HEK293 (cell line): ENCODE data around the gene UBE2G2.

Source experiments
- CTCF ChIA-PET: fragments of 350-600 bp; formaldehyde crosslinking; extraction: SDS; loops from one replicate; lab custom pipeline; 2021; ENCODE audit warnings: antibody characterized with exemption; lab: Yijun Ruan, JAX
- POLR2A ChIA-PET: fragments of 300-600 bp; formaldehyde crosslinking; extraction: SDS; loops from one replicate; lab custom pipeline; 2020; ENCODE audit warnings: antibody characterized with exemption, inconsistent platforms; lab: Yijun Ruan, JAX
- H3K27ac ChIP-seq: fragments of 200-500 bp; sonication (Bioruptor generic); 2 replicates; pipeline ENCODE4 v1.5.1; 2014; ENCODE audit warnings: low read depth, low read length, control low read depth, inconsistent platforms; ENCODE audit errors: extremely low read depth
- H3K36me3 ChIP-seq, 2 experiments: fragments of 200-500 bp in 1 of 2; sonication (Bioruptor generic) in 1 of 2; 1 replicate in 1 of 2; 2 replicates in 1 of 2; pipeline ENCODE4 v1.5.1; 2014 to 2017; ENCODE audit warnings: inconsistent platforms in 2 of 2, low read length in 2 of 2; ENCODE audit not compliant: control insufficient read depth in 2 of 2, insufficient read depth in 1 of 2
- H3K4me1 ChIP-seq: fragments of 200-500 bp; sonication (Bioruptor generic); 2 replicates; pipeline ENCODE4 v1.5.1; 2014; ENCODE audit warnings: mild to moderate bottlenecking, low read length, inconsistent platforms; ENCODE audit not compliant: control insufficient read depth, insufficient read depth
- H3K4me3 ChIP-seq: 2 replicates; pipeline ENCODE4 v1.5.1; 2011; ENCODE audit warnings: low read depth, mild to moderate bottlenecking, control low read depth, low read length, moderate library complexity
- H3K9me3 ChIP-seq: fragments of 200-500 bp; sonication (Bioruptor generic); 2 replicates; pipeline ENCODE4 v1.5.1; 2014; ENCODE audit warnings: low read depth, low read length, inconsistent platforms; ENCODE audit not compliant: control insufficient read depth, insufficient read depth
- EGR2 ChIP-seq: fragments of 450-650 bp; formaldehyde crosslinking; IDR thresholded peaks from 2 replicates; pipeline ENCODE4 v1.5.1; 2016; ENCODE audit warnings: low read depth, missing biosample characterization, missing genetic modification characterization
- GFI1B ChIP-seq: fragments of 450-650 bp; formaldehyde crosslinking; IDR thresholded peaks from 2 replicates; pipeline ENCODE4 v1.5.1; 2016; ENCODE audit warnings: missing biosample characterization, missing genetic modification characterization
- GLI4 ChIP-seq: fragments of 450-650 bp; formaldehyde crosslinking; IDR thresholded peaks from 2 replicates; pipeline ENCODE4 v1.5.1; 2016; ENCODE audit warnings: missing biosample characterization, missing genetic modification characterization
- KLF16 ChIP-seq: fragments of 450-650 bp; formaldehyde crosslinking; IDR thresholded peaks from 2 replicates; pipeline ENCODE4 v1.5.1; 2017; ENCODE audit warnings: missing biosample characterization, missing genetic modification characterization
- KLF9 ChIP-seq: fragments of 450-650 bp; formaldehyde crosslinking; IDR thresholded peaks from 2 replicates; pipeline ENCODE4 v1.5.1; 2016; ENCODE audit warnings: missing biosample characterization, missing genetic modification characterization, low read depth
- SETDB1 ChIP-seq: IDR thresholded peaks from one replicate; pipeline ENCODE4 v1.6.1; 2017; ENCODE audit warnings: mild to moderate bottlenecking, low read length, moderate library complexity, mixed read lengths; ENCODE audit not compliant: insufficient read length
- TCF7L2 ChIP-seq: IDR thresholded peaks from 2 replicates; pipeline ENCODE4 v1.6.1; 2011; ENCODE audit warnings: low read depth, mild to moderate bottlenecking, inconsistent platforms, low read length, moderate library complexity, borderline replicate concordance
- ZBTB48 ChIP-seq: fragments of 450-650 bp; formaldehyde crosslinking; IDR thresholded peaks from 2 replicates; pipeline ENCODE4 v1.5.1; 2016; ENCODE audit warnings: missing biosample characterization, missing genetic modification characterization
- ZFP37 ChIP-seq: fragments of 450-650 bp; formaldehyde crosslinking; IDR thresholded peaks from 2 replicates; pipeline ENCODE4 v1.5.1; 2016; ENCODE audit warnings: missing biosample characterization, missing genetic modification characterization
- ZNF146 ChIP-seq: fragments of 450-650 bp; formaldehyde crosslinking; IDR thresholded peaks from 2 replicates; pipeline ENCODE4 v1.5.1; 2016; ENCODE audit warnings: missing biosample characterization, missing genetic modification characterization
- ZNF211 ChIP-seq: fragments of 450-650 bp; formaldehyde crosslinking; IDR thresholded peaks from 2 replicates; pipeline ENCODE4 v1.5.1; 2016; ENCODE audit warnings: low read depth, missing biosample characterization, missing genetic modification characterization
- ZNF239 ChIP-seq: fragments of 450-650 bp; formaldehyde crosslinking; IDR thresholded peaks from 2 replicates; pipeline ENCODE4 v1.5.1; 2016; ENCODE audit warnings: missing biosample characterization, missing genetic modification characterization
- ZNF24 ChIP-seq: fragments of 450-650 bp; formaldehyde crosslinking; IDR thresholded peaks from 2 replicates; pipeline ENCODE4 v1.5.1; 2016; ENCODE audit warnings: missing biosample characterization, missing genetic modification characterization
- ZNF26 ChIP-seq: fragments of 450-650 bp; formaldehyde crosslinking; IDR thresholded peaks from 2 replicates; pipeline ENCODE4 v1.5.1; 2016; ENCODE audit warnings: missing biosample characterization, missing genetic modification characterization
- ZNF426 ChIP-seq: fragments of 450-650 bp; formaldehyde crosslinking; IDR thresholded peaks from 2 replicates; pipeline ENCODE4 v1.5.1; 2017; ENCODE audit warnings: missing biosample characterization, missing genetic modification characterization, mild to moderate bottlenecking, inconsistent platforms, moderate library complexity
- ZNF510 ChIP-seq: fragments of 450-650 bp; formaldehyde crosslinking; IDR thresholded peaks from 2 replicates; pipeline ENCODE4 v1.5.1; 2018; ENCODE audit warnings: mild to moderate bottlenecking, missing genetic modification characterization, missing biosample characterization; ENCODE audit not compliant: insufficient replicate concordance
- ZNF558 ChIP-seq: fragments of 450-650 bp; formaldehyde crosslinking; IDR thresholded peaks from 2 replicates; pipeline ENCODE4 v1.5.1; 2016; ENCODE audit warnings: missing biosample characterization, missing genetic modification characterization
- ZNF561 ChIP-seq: fragments of 450-650 bp; IDR thresholded peaks from 2 replicates; pipeline ENCODE4 v1.5.1; 2018; ENCODE audit warnings: missing biosample characterization, missing genetic modification characterization, borderline replicate concordance
- ZNF600 ChIP-seq: fragments of 450-650 bp; formaldehyde crosslinking; IDR thresholded peaks from 2 replicates; pipeline ENCODE4 v1.5.1; 2016; ENCODE audit warnings: missing biosample characterization, missing genetic modification characterization
- ZNF777 ChIP-seq: fragments of 450-650 bp; formaldehyde crosslinking; IDR thresholded peaks from 2 replicates; pipeline ENCODE4 v1.5.1; 2017; ENCODE audit warnings: missing biosample characterization, missing genetic modification characterization, borderline replicate concordance
- ZNF785 ChIP-seq: fragments of 450-650 bp; formaldehyde crosslinking; IDR thresholded peaks from 2 replicates; pipeline ENCODE4 v1.5.1; 2016; ENCODE audit warnings: missing biosample characterization, missing genetic modification characterization
- ZSCAN16 ChIP-seq: fragments of 450-650 bp; formaldehyde crosslinking; IDR thresholded peaks from 2 replicates; pipeline ENCODE4 v1.5.1; 2016; ENCODE audit warnings: missing biosample characterization, missing genetic modification characterization
- ZSCAN23 ChIP-seq: fragments of 450-650 bp; formaldehyde crosslinking; IDR thresholded peaks from 2 replicates; pipeline ENCODE4 v1.5.1; 2016; ENCODE audit warnings: missing biosample characterization, missing genetic modification characterization
- ZXDB ChIP-seq: fragments of 450-650 bp; formaldehyde crosslinking; IDR thresholded peaks from 2 replicates; pipeline ENCODE4 v1.5.1; 2016; ENCODE audit warnings: missing biosample characterization, missing genetic modification characterization
- TF ChIP-seq, protein P1 (sequence below): fragments of 450-650 bp; formaldehyde crosslinking; IDR thresholded peaks from 2 replicates; pipeline ENCODE4 v1.5.1; 2016; ENCODE audit warnings: missing biosample characterization, missing genetic modification characterization
- TF ChIP-seq, protein P2 (sequence below): fragments of 450-650 bp; formaldehyde crosslinking; conservative IDR thresholded peaks from 2 replicates; pipeline ENCODE4 v1.5.1; 2016; ENCODE audit warnings: low read depth, missing biosample characterization, missing genetic modification characterization
- TF ChIP-seq, protein P3 (sequence below): fragments of 450-650 bp; formaldehyde crosslinking; IDR thresholded peaks from 2 replicates; pipeline ENCODE4 v1.5.1; 2016; ENCODE audit warnings: missing biosample characterization, missing genetic modification characterization

The UBE2G2 gene

DNA sequence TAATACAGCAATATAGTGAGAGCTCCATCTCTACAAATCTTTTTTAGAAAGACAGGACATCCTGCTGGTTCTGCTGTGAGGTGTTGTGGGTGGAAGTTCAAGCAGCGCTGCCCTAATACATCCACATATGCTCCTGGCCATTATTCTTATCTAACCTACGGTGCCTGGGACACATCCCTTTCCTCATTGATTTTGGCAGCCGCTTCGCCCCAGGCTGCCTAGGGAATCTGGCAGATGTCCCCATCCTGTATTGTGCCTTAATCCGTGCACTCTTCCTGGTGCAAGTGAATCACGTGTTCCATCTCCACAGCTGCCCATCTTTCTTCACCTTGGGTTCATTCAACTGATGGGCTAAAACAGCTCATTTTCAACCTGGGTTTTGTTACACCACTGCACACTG lies 3.1 kb upstream of the UBE2G2 start:
- Histone ChIP-seq H3K9me3 (no peaks in the 10 kb centered on the region), H3K36me3 (peaks cover 4 to 60% of the 10 kb centered on the region in 2 experiments; a peak in 1 of 3 replicates)
- CTCF ChIA-PET: interaction anchor here (1.5 kb wide), 1 partner anchor 11 kb away, joined by 8 read pairs; no protein-coding TSS in a partner anchor

GRCh38 chr21:44803651-44804050 lies 2.0 kb upstream of the UBE2G2 start:
- ChIA-PET POLR2A (interaction anchor here (2.3 to 2.9 kb wide), 2 partner anchors 14 to 69 kb away, joined by 13 to 22 read pairs; partner anchors contain the start of genes PTTG1IP and SUMO3), CTCF (interaction anchor here (1.0 kb wide), 1 partner anchor 43 kb away, joined by 3 read pairs; no protein-coding TSS in a partner anchor)
- no peaks in the 10 kb centered on the region for H3K9me3 ChIP-seq
- H3K27ac ChIP-seq: no peak overlapping the region
- peaks cover 4% of the 10 kb centered on the region; the same call in 1 of the 2 replicates for H3K4me1 ChIP-seq
- TF ChIP-seq ZNF561 (tag by site-specific recombination) (no peak), ZNF777 (no peak), ZFP37 (tag by site-specific recombination) (no peak), ZNF239 (no peak), SETDB1 (no peak), KLF16 (no peak), ZNF24 (tag by site-specific recombination) (no peak), TCF7L2 (no peak), KLF9 (tag by site-specific recombination) (no peak), EGR2 (tag by site-specific recombination) (no peak), ZNF785 (tag by site-specific recombination) (no peak), GLI4 (tag by site-specific recombination) (no peak), GFI1B (no peak), ZBTB48 (tag by site-specific recombination) (no peak), ZNF26 (tag by site-specific recombination) (no peak), ZSCAN23 (tag by site-specific recombination) (no peak), ZNF510 (tag by site-specific recombination) (no peak)
- TF ChIP-seq, protein P1, sequence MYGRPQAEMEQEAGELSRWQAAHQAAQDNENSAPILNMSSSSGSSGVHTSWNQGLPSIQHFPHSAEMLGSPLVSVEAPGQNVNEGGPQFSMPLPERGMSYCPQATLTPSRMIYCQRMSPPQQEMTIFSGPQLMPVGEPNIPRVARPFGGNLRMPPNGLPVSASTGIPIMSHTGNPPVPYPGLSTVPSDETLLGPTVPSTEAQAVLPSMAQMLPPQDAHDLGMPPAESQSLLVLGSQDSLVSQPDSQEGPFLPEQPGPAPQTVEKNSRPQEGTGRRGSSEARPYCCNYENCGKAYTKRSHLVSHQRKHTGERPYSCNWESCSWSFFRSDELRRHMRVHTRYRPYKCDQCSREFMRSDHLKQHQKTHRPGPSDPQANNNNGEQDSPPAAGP (tag by site-specific recombination): no peak
- peaks cover 13 to 61% of the 10 kb centered on the region in 2 experiments; a peak in 2 of 3 replicates for H3K36me3 ChIP-seq
- no peak overlapping the region for H3K4me3 ChIP-seq

More for the DNA sequence above, 3.1 kb upstream of the UBE2G2 start:
- TF ChIP-seq ZNF558: no peak
- no peak for TF ChIP-seq ZNF211 (tag by site-specific recombination)
- TF ChIP-seq ZXDB: no peak
- TF ChIP-seq ZSCAN16 (tag by site-specific recombination): no peak
- TF ChIP-seq, protein P2, sequence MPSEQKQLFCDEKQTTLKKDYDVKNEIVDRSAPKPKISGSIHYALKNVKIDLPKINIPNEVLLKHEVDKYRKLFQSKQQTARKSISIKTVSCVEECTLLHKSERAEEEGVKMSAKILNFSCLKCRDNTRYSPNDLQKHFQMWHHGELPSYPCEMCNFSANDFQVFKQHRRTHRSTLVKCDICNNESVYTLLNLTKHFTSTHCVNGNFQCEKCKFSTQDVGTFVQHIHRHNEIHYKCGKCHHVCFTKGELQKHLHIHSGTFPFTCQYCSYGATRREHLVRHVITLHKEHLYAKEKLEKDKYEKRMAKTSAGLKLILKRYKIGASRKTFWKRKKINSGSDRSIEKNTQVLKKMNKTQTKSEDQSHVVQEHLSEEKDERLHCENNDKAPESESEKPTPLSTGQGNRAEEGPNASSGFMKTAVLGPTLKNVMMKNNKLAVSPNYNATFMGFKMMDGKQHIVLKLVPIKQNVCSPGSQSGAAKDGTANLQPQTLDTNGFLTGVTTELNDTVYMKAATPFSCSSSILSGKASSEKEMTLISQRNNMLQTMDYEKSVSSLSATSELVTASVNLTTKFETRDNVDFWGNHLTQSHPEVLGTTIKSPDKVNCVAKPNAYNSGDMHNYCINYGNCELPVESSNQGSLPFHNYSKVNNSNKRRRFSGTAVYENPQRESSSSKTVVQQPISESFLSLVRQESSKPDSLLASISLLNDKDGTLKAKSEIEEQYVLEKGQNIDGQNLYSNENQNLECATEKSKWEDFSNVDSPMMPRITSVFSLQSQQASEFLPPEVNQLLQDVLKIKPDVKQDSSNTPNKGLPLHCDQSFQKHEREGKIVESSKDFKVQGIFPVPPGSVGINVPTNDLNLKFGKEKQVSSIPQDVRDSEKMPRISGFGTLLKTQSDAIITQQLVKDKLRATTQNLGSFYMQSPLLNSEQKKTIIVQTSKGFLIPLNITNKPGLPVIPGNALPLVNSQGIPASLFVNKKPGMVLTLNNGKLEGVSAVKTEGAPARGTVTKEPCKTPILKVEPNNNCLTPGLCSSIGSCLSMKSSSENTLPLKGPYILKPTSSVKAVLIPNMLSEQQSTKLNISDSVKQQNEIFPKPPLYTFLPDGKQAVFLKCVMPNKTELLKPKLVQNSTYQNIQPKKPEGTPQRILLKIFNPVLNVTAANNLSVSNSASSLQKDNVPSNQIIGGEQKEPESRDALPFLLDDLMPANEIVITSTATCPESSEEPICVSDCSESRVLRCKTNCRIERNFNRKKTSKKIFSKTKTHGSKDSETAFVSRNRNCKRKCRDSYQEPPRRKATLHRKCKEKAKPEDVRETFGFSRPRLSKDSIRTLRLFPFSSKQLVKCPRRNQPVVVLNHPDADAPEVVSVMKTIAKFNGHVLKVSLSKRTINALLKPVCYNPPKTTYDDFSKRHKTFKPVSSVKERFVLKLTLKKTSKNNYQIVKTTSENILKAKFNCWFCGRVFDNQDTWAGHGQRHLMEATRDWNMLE: no peak
- TF ChIP-seq ZNF426 (tag by site-specific recombination): no peak
- TF ChIP-seq, protein P3, sequence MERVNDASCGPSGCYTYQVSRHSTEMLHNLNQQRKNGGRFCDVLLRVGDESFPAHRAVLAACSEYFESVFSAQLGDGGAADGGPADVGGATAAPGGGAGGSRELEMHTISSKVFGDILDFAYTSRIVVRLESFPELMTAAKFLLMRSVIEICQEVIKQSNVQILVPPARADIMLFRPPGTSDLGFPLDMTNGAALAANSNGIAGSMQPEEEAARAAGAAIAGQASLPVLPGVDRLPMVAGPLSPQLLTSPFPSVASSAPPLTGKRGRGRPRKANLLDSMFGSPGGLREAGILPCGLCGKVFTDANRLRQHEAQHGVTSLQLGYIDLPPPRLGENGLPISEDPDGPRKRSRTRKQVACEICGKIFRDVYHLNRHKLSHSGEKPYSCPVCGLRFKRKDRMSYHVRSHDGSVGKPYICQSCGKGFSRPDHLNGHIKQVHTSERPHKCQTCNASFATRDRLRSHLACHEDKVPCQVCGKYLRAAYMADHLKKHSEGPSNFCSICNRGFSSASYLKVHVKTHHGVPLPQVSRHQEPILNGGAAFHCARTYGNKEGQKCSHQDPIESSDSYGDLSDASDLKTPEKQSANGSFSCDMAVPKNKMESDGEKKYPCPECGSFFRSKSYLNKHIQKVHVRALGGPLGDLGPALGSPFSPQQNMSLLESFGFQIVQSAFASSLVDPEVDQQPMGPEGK (tag by site-specific recombination): no peak
- TF ChIP-seq ZNF600 (tag by site-specific recombination): no peak
- TF ChIP-seq ZNF146 (tag by site-specific recombination): no peak
- peaks cover 4% of the 10 kb centered on the region; the same call in 1 of the 2 replicates for H3K4me1 ChIP-seq
- H3K27ac ChIP-seq: no peak overlapping the region
- no peak overlapping the region for H3K4me3 ChIP-seq
- POLR2A ChIA-PET: interaction anchor here (0.5 to 2.3 kb wide), 4 partner anchors 10 to 168 kb away, joined by 3 to 13 read pairs (median 5); partner anchors contain the start of gene SUMO3
